Measurements from ENCODE around the gene IFT52.

IFT52 gene

GRCh38 chr20:43695571-43695970 is 104.8 kb downstream of the IFT52 start:
- DNase-seq, result no peak
